ENCODE data around the gene MCF2L. TPM values are rescaled to one million over a fixed set of nuclear protein-coding genes. Genes with fewer than 3 reads are reported as not detected.

MCF2L gene
- polyA plus RNA-seq, 1 experiment: 0.02 TPM

DNA sequence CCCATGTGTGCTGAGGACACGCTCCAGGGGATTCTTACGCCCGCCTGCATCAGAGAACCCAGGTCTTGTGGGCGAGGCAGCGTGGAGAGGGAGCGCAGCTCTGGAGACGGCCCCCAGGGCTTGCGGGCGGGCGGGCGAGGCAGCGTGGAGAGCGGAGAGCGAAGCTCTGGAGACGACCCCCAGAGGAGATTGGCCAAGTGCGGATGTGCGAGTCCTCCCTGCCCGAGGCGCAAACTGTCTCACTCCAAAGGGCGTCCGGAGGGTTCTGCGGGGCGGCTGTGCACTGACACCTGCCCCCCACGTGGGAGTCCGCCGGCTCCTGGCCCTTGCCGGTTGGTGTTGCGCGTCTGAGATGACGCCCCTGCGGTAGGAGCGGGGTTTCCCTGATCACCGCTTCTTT lies 39.8 kb downstream of the MCF2L start:
- DNase-seq (ENCODE audit: low read depth): no peak
- ChIA-PET POLR2A (no interaction called here), CTCF (interaction anchor here (1.2 to 1.5 kb wide), 2 partner anchors 9 to 11 kb away, joined by 3 to 4 read pairs; no protein-coding TSS in a partner anchor)
- no peak overlapping the region for H3K4me3 ChIP-seq (ENCODE audit: low read depth, low read length)
- no peaks in the 10 kb centered on the region for H3K36me3 ChIP-seq (ENCODE audit: control insufficient read depth, insufficient read depth, low read length)
- TF ChIP-seq CTCF (IDR thresholded peaks at IDR 0.05; ENCODE audit: insufficient read depth, low read depth, low read length): no peak
- peaks cover 5% of the 10 kb centered on the region for H3K27me3 ChIP-seq (ENCODE audit: control insufficient read depth, insufficient read depth, low read length)

DNA sequence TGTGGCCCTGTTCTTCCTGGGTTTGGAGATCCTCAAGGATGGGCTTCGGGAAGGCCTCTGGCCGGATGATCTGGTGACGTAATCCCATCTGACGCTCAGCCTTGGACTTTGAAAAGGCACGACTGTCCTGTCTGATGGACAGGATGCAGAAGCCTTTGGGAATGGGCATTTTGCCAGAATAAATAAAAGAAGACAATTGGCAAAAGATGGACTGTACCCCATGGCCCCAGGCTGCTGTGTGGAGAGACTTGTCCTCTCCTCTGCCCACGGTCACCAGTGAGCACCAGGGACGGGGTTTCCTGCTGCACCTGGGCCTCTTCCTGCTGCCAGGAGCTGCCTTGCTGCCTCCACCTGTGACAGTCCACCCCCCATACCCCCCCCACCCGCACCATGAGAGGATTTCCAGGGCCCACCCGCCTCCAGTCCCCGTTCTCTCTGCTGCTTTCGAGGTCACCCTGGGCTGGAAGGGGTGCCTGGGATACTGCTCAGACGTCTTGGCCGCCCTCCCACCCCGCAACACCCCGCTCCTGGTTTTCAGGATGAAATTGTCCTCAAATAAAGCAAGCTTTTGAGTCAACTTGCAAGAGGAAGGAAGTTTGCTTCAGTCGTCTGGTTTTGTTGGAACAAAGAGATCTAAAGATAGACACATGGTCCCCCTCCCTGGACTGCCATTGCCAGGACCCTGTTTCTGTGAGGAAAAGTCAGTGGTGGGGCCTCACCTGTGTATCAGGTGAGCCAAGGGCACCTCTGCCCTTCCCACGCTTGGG lies 40.9 kb downstream of the MCF2L start:
- POLR2A ChIA-PET: no interaction called here
- Histone ChIP-seq H3K36me3 (ENCODE audit: control insufficient read depth, insufficient read depth, low read length) (no peaks in the 10 kb centered on the region), H3K4me3 (ENCODE audit: low read depth, low read length) (no peak overlapping the region), H3K27me3 (ENCODE audit: control insufficient read depth, insufficient read depth, low read length) (peaks cover 5% of the 10 kb centered on the region)
- no peak for DNase-seq (ENCODE audit: low read depth)
- TF ChIP-seq CTCF (IDR thresholded peaks at IDR 0.05; ENCODE audit: insufficient read depth, low read depth, low read length): no peak
- CTCF ChIA-PET: interaction anchor here (1.2 to 1.5 kb wide), 2 partner anchors 8 to 10 kb away, joined by 3 to 4 read pairs; no protein-coding TSS in a partner anchor

GRCh38 chr13:113010510-113010865 lies 41.5 kb downstream of the MCF2L start:
- Histone ChIP-seq H3K27me3 (ENCODE audit: control insufficient read depth, insufficient read depth, low read length) (peaks cover 5% of the 10 kb centered on the region), H3K36me3 (ENCODE audit: control insufficient read depth, insufficient read depth, low read length) (no peaks in the 10 kb centered on the region), H3K4me3 (ENCODE audit: low read depth, low read length) (no peak overlapping the region)
- ChIA-PET CTCF (no interaction called here), POLR2A (no interaction called here)
- DNase-seq (ENCODE audit: low read depth): no peak
- TF ChIP-seq CTCF (IDR thresholded peaks at IDR 0.05; ENCODE audit: insufficient read depth, low read depth, low read length): no peak

- Histone ChIP-seq H3K27me3 (ENCODE audit: control insufficient read depth, insufficient read depth, low read length) (peaks cover under 1% of the 10 kb centered on the region), H3K36me3 (ENCODE audit: control insufficient read depth, insufficient read depth, low read length) (no peaks in the 10 kb centered on the region), H3K4me3 (ENCODE audit: low read depth, low read length) (no peak overlapping the region)
- no peak for TF ChIP-seq CTCF (IDR thresholded peaks at IDR 0.05; ENCODE audit: insufficient read depth, low read depth, low read length)
- ChIA-PET POLR2A (no interaction called here), CTCF (interaction anchor here (0.5 kb wide), 1 partner anchor 65 kb away, joined by 3 read pairs; no protein-coding TSS in a partner anchor)
- DNase-seq (ENCODE audit: low read depth): no peak
Measured at GRCh38 chr13:113013303-113013702, 44.3 kb downstream of the MCF2L start.

GRCh38 chr13:113013878-113014751 lies 45.1 kb downstream of the MCF2L start:
- H3K27me3 ChIP-seq (ENCODE audit: control insufficient read depth, insufficient read depth, low read length): peaks cover 1% of the 10 kb centered on the region
- ChIA-PET POLR2A (no interaction called here), CTCF (no interaction called here)
- no peak overlapping the region for H3K4me3 ChIP-seq (ENCODE audit: low read depth, low read length)
- DNase-seq (ENCODE audit: low read depth): no peak
- H3K36me3 ChIP-seq (ENCODE audit: control insufficient read depth, insufficient read depth, low read length): no peaks in the 10 kb centered on the region
- no peak for TF ChIP-seq CTCF (IDR thresholded peaks at IDR 0.05; ENCODE audit: insufficient read depth, low read depth, low read length)
